Measurements from ENCODE around the gene NTSR2.
"Not testable (repeated sequence)": the region's sequence is repeated elsewhere in the genome, so short reads cannot be mapped to it uniquely, and the experiment has no call there.

The NTSR2 gene

DNA sequence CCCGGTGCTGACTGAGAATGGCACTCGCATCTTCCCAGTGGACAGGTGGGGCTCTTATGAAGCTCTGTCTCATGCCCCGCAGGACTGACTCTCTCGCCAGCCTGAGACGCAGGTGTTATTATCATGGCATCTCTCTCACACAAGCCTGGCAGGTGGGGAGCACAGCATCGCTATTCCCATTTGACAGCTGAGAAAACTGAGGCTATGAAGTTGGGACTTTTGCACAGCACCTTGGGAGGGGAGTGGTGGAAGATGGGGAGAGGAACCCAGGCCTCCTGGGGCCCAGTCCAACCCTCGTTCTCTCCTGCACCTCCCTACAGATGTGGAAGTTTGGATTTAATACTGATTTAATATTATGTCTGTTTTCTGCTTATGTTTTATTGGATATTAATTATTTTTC is 9.0 kb upstream of the NTSR2 start:
- DNase-seq: no peak

GRCh38 chr2:11678306-11678960 is 8.4 kb upstream of the NTSR2 start:
- DNase-seq: no peak

DNA sequence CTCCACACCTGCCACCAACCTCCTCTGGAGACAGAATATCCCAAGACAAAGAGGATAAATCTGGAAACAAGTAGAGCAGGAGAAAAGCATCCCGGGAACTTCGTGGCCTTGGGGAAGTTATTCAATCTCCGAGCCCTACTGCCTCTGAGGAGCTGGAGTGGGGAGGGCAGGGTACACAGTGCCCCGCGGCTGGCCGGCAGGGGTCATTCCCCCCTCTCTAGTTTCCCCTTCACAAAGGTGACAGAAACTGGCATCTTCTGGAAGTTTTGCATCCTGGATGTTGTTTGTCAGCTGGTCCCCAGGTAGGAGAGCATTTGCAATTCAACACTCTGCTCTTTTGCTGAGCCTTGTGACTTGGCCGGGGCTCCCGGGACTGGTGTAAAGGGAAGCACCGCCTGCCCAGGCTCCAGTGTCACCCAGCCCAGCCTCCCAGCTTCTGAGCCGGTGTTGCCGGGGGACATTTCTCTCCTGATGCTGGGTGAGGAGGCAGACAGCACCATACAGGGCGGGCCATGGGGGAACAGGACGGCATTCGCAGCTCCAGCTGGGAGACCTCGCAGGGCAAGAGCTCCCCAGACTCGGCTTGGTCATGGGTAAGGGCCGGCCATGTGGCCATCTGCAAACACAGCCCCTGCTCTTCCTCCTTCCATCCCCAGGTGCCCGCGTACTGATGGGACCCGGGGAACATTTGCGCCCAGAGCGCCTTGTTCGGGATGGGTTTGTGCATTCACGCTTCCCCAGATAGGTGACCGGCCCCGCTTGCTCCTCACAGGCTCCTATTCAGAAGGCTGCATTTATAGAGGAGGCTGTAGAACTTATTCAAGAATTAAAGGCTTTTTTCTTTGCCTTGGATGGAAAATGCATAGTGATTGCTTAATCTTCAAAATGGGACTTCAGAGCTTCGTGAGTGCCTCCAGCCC is 7.4 kb upstream of the NTSR2 start:
- DNase-seq: no peak

GRCh38 chr2:11676640-11677039 is 6.6 kb upstream of the NTSR2 start:
- no peak for DNase-seq

GRCh38 chr2:11675423-11676112 is 5.6 kb upstream of the NTSR2 start:
- no peak for DNase-seq

GRCh38 chr2:11674983-11675382 is 5.0 kb upstream of the NTSR2 start:
- DNase-seq: no peak

DNA sequence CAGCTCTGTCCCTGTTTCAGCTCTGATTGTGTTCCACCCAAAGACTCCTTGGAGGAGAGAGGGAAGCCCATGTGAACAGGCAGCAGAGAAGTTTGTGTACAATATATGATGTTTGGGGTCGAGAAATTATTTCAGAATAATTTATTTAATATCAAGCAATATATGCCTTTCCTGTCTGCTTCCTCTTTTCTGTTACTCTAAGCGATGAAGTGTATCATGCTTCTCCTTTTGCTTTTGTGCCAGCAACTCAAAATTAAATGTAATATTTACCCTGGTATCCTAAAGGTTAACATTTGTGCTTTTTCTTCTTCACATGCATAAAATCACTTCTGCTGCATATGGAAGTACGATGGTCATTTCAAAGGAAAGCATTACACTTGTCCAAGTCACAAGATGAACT is 2.4 kb upstream of the NTSR2 start:
- no peak for DNase-seq

DNA sequence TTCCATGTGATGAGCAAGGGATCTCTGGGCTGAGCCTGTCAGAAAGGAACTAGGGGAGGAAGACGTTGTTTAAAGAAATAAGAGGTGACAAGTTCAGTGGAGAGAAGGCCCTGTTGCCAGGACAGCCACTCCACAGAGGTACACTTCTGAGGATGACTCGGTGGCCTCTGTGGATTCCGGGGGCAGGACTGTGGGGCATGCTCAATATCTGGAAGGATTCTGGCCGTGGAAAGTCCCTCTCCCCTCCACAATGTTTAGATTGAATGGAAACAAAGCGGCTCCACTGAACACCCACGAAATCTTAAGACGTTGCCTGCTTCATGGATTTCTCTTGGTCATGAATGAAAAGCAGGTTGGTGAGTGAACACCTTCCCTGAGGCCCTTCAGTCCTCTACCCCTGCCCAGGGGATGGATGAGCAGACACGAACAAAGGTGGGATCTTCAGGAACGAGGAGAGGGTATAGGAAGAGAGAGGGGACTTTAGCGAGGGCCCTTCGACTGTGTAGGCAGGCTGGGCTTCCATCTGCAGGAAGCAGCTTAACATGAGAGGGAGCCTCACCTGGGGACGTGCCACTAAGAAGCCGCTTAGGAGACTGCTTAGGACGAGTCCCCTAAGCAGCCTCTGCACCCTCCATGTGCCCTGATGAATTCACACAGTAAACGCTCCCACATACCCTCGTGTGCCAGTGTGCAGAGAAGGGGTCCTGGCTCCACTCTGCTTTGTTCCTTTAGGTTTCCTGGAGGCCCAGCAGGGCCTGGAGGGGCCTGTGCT is 1.9 kb downstream of the NTSR2 start:
- no peak for DNase-seq

DNA sequence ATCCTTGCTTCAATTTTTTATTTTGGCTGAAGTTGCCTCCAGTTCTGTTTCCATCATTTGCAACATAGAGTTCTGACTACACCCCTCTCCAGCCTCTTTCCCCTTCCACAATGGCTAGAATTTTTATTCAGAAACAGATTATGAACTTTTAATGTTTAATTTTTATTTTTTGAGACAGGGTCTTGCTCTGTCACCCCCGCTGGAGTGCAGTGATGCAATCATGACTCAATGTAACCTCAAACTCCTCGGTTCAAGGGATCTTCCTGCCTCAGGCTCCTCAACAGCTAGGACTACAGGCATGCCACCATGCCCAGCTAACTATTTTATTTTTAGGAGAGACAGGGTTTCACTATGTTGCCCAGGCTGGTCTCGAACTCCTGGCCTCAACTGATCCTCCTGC is 2.8 kb downstream of the NTSR2 start:
- DNase-seq: no peak

DNA sequence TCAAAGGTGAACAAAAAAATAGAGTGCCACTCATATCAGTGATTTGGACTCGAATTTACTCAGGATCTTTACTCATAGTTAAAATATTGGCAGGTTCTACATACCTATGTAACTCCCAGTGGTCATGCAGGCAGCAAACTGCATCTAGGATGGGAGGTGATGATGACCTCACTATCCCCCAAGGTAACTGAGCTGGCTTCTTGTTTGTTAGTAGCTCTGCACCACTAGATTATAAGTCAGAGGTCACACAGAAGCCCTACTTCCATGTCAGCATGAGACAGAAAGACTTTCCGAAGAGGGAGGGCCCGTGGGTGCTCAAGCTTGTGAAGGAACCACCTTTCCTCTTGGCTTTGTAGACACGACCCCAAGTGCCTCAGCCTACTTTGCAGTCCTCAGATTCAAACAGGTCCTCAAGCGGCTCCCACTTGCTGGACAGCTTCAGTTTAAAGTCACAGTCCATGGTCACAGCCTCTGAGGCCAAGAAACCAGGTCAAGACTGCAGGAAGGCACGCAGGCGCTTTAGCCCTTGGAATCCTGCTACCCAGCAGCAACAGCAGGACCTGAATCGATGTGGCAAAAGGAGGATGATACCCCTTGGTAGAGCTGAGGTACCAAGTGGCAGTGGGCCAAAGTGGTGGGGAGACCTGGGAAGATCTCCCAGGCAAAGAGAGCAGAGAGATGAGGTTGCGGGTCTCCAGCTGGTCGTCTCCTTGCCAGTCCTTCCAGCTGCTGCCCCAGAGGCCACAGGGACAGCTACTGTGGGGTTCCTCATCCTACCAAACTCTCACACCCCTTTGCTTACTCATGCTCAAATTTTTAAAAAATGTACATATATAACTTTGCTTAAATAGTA is 4.3 kb downstream of the NTSR2 start:
- no peak for DNase-seq

- DNase-seq: no peak
Observed at GRCh38 chr2:11665028-11665427, 5.0 kb downstream of the NTSR2 start.

DNA sequence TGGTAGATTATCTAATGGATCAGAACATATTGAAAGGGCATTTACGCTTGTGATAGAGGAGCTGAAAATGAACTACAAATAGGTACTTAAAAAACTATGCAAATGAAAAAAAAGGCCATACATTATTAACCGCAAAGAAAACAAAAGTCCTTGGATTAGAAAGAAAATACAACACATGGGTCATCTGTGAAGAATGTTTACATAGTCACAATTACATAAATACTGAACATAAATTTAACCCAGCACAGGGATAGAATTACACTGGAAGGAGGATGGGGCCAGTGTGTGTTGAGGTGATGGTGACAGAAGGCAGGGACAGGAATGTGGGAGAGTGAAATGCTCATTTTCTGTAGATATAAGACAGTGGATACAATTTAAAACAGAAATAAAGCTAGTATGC is 6.6 kb downstream of the NTSR2 start:
- no peak for DNase-seq

- DNase-seq: no peak
Observed at GRCh38 chr2:11662882-11663281, 7.1 kb downstream of the NTSR2 start.

DNA sequence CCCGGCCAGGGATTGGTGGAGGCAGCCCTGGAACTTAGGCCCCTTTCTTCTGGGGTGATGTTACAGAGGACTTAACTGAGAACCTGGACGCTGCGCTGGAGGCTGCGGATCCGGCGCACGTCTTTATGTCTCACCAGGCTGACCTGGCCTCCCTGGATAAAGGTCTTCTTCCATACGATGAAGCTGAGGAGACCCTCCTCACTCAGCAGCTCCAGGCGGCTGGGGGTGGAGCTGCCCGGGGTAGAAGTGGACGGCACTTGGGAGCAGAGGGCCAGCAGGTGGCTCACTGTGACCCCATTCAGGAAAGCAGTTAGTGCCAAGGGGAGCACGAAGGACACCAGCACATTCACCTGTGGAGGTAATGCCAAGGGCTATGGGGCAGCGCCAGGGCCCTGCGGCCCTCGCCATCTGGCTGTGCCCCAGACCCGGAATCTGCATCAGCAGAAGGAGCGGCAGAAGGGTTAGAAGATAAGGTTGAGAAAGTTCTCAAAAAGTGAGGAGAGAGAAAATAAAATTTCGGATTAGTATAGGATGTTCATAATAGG is 8.0 kb downstream of the NTSR2 start:
- no peak for DNase-seq

DNA sequence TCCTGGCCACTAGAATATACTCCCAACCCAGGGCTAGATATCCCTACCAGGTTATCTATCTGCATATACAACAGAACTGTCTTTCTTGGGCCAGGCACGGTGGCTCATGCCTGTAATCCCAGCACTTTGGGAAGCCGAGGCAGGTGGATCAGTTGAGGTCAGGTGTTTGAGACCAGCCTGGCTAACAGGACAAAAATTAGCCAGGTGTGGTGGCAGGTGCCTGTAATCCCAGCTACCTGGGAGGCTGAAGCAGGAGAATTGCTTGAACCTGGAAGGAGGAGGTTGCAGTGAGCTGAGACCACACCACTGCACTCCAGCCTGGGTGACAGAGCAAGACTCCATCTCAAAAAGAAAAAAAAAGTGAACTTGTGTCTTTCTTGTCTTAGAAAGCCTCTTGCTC is 9.6 kb downstream of the NTSR2 start:
- DNase-seq: not testable (repeated sequence)

GRCh38 chr2:11659851-11660250 is 10.1 kb downstream of the NTSR2 start:
- DNase-seq: no peak

- no peak for DNase-seq
Observed at GRCh38 chr2:11659115-11659475, 10.9 kb downstream of the NTSR2 start.

DNA sequence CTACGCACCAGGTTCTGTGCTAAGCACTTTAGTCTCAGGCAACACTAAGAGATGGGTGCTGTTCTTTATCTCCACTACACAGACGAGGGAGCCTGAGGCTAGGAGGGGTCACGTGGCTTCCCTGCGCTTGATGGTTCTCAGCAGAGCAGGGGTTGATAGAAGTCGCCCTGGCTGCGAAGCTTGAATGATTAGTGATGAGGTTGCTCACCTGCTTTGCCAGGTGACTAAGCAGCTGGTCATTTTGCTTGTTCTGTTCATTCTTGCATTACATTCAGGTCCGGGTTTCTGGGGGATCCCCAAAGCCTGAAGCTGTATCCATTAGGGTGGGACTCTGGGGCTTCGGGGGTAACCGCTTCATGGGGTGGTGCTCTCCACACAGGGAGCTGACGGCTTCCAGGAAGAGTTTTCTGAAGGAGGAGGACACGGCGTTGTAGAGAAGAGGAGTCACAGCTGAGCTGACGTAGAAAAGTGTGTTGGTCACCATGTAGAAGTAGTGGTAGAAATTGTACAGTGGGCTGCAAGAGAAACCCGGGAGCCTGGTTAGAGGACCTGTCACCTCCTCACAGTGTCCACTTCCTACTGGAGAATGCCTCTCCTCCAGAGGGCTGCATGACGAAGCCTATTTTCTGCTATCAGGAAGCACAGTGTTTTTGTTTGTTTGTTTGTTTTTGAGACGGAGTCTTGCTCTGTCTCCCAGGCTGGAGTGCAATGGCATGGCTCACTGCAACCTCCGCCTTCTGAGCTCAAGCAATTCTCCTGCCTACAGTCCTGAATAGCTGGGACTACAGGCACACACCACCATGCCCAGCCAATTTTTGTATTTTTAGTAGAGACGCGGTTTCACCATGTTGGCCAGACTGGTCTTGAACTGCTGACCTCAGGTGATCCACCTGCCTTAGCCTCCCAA is 11.5 kb downstream of the NTSR2 start:
- DNase-seq: no peak

GRCh38 chr2:11657646-11658045 is 12.3 kb downstream of the NTSR2 start:
- no peak for DNase-seq

GRCh38 chr2:11657195-11657594 is 12.8 kb downstream of the NTSR2 start:
- DNase-seq: no peak

DNA sequence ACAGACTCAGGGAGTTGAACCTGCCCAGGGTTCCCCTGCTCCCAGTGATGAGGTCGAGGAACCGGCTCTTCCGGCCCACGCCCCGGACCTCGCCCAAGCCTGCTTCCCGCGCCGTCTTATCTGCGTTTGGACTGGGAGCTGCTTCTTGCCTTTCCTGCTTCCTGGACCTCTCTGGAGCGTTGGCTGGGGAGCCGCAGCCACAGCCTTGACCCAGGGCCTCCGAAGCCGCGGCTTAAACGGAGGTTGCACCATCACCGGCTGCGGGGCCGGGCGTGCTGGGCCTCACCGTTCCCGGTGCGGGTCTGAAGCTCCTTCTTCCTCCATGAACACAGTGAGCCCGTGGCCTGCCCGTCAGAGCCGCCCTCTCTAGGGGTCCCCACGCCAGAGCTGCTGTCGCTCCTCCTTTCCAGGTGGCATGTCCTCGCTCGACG is 13.3 kb downstream of the NTSR2 start:
- DNase-seq: no peak
